Stimulated activated CD8-positive, alpha-beta memory T cell treated with anti-CD3 and anti-CD28 coated beads, Interleukin-15, amount 100 ng/mL, for 1 hour (primary cell): Measurements from ENCODE around the gene INHBE.
"Not testable (repeated sequence)": the region's sequence is repeated elsewhere in the genome, so short reads cannot be mapped to it uniquely, and the experiment has no call there.

ENCODE experiments used
- DNase-seq: peaks from one replicate; pipeline ENCODE4 v3.0.0-alpha.2; 2020; ENCODE audit warnings: low read depth

The INHBE gene

DNA sequence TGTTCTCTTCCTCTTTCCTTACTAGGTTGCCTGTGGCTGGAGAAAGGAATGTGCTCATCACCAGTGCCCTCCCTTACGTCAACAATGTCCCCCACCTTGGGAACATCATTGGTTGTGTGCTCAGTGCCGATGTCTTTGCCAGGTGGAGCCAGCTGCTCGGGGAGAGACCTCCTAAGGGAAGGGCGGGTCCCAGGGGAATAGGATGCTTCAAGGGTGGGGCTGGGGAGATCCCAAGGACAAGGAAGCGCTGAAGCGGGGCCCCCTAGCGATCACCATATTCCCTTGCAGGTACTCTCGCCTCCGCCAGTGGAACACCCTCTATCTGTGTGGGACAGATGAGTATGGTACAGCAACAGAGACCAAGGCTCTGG, 43.0 kb downstream of the INHBE start:
- no peak for DNase-seq

DNA sequence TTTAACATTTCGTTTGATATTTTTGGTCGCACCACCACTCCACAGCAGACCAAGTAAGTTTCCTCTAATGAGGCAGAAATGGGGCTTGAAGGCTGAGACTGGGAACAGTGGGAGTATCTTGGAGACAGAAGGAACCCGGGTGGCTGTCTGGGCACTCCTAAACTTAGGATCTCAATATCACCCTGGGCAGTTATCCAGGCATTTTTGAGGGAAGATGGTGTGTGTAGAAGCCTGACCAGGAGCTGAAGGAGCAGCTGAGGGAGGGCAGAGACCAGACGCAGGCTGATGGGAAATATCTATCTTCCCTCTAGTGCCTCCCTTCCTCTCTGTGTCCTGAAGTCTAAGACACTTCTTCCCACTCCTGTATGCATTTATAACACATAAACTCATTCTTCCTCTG, 43.5 kb downstream of the INHBE start:
- DNase-seq: no peak

DNA sequence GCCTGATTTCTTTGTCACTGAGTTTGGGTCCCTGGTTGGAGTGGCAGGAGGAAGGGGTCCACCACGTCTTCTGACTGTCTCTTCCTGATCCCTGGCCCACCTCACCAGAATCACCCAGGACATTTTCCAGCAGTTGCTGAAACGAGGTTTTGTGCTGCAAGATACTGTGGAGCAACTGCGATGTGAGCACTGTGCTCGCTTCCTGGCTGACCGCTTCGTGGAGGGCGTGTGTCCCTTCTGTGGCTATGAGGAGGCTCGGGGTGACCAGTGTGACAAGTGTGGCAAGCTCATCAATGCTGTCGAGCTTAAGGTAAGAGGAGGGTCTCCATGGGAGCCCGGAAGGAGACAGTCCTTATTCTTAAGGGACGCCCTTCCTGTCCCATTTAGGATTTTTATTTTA, 45.1 kb downstream of the INHBE start:
- no peak for DNase-seq

DNA sequence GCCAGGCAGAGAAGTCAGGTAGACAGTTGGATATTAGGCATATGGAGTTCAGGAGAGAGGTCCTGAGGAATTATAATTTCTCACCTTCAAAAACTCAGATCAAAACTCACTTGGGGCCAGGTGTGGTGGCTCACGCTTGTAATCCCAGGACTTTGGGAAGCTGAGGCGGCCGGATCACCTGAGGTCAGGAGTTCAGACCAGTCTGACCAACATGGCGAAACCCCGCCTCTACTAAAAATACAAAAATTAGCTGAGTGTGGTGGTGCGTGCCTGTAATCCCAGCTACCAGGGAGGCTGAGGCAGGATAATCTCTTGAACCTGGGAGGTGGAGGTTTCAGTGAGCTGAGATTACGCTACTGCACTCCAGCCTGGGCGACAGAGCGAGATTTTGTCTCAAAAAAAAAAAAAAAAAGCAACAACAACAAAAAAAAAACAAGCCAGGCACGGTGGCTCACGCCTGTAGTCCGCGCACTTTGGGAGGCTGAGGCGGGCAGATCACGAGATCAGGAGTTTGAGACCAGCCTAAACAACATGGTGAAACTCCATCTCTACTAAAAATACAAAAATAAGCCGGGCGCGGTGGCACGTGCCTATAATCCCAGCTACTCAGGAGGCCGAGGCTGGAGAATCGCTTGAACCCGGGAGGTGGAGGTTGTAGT, 47.3 kb downstream of the INHBE start:
- DNase-seq: not testable (repeated sequence)

DNA sequence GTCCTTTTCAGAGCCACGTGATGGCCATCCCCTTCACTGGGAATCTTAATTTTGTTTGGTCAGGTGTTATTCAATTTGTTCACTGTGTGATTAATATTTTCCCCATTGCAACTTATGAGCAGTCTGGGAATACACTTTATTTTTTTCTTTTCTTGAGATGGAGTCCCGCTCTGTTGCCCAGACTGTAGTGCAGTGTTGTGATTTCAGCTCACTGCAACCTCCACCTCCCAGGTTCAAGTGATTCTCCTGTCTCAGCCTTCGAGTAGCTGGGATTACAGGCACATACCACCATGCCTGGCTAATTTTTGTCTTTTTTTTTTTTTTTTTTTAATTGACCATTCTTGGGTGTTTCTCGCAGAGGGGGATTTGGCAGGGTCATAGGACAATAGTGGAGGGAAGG, 51.4 kb downstream of the INHBE start:
- not testable (repeated sequence) for DNase-seq
